ENCODE data around the gene OVCA2. TPM values are rescaled to one million over a fixed set of nuclear protein-coding genes. Genes with fewer than 3 reads are reported as not detected.
A peak's percentile ranks its signal among the peaks of the same experiment; 100 is the strongest.

Gene OVCA2
- polyA plus RNA-seq, 1 donor (not counting 4 experiments of a cell fraction or from before 2014, with no cell fraction given): 41.2 TPM

- no peak overlapping the region for H3K27ac ChIP-seq (ENCODE audit: control insufficient read depth, insufficient read depth, low read length)
- H3K9ac ChIP-seq (ENCODE audit: control insufficient read depth, extremely low read depth, insufficient read depth, low read length): peak overlapping the region; percentile 28
- H3K27me3 ChIP-seq (ENCODE audit: control insufficient read depth, extremely low read depth, insufficient read depth, low read length): peaks cover 15% of the 10 kb centered on the region
- DNase-seq (ENCODE audit: low read depth, low spot score): no peak
- peaks cover 5% of the 10 kb centered on the region for H3K79me2 ChIP-seq (ENCODE audit: control insufficient read depth, insufficient read depth, low read length)
- dilution Hi-C loops (cut with MboI; ENCODE audit: extremely low pct_ligation_motif_present, low sequenced_read_pairs): no loop called here
- no peaks in the 10 kb centered on the region for H3K36me3 ChIP-seq (ENCODE audit: control insufficient read depth in 2 of 2, extremely low read depth in 1 of 2, insufficient read depth in 2 of 2, low read length in 2 of 2)
- TF ChIP-seq CTCF (optimal IDR thresholded peaks at IDR 0.05 in 1 of 3, IDR thresholded peaks at IDR 0.05 in 1 of 3, conservative IDR thresholded peaks at IDR 0.05 in 1 of 3; ENCODE audit: extremely low read depth in 1 of 3, insufficient read depth in 2 of 3, low read length in 3 of 3): no peak
- TF ChIP-seq EZH2 (IDR thresholded peaks at IDR 0.05; ENCODE audit: low read length): no peak
- peak overlapping the region; percentile 78 for H3K4me2 ChIP-seq (ENCODE audit: control insufficient read depth, extremely low read depth, insufficient read depth, low read depth, low read length)
- no peak for FAIRE-seq
- no peaks in the 10 kb centered on the region for H3K9me1 ChIP-seq (ENCODE audit: control insufficient read depth, extremely low read depth, insufficient read depth, low read length)
- no peak overlapping the region for H2AFZ ChIP-seq (ENCODE audit: control insufficient read depth, low read length)
- H4K20me1 ChIP-seq (ENCODE audit: control insufficient read depth, extremely low read depth, insufficient read depth, low read length): peaks cover 9% of the 10 kb centered on the region
- no peaks in the 10 kb centered on the region for H3K9me3 ChIP-seq (ENCODE audit: control insufficient read depth, low read depth, low read length)
- peak overlapping the region; percentile 33 to 70 (median 63) for H3K4me3 ChIP-seq (ENCODE audit: control insufficient read depth in 2 of 3, extremely low read depth in 1 of 3, insufficient read depth in 2 of 3, low read depth in 1 of 3, low read length in 3 of 3)
- peaks cover 16% of the 10 kb centered on the region for H3K4me1 ChIP-seq (ENCODE audit: control insufficient read depth, extremely low read depth, insufficient read depth, low read length)
Observed at GRCh38 chr17:2054262-2054511, 12.4 kb downstream of the OVCA2 start.

GRCh38 chr17:2054512-2055291, 12.9 kb downstream of the OVCA2 start, which contains the start of gene HIC1:
Gene HIC1, plus strand, starts transcription at chr17:2055103. Its CDS starts 1,588 bp downstream, at chr17:2056691.
- Histone ChIP-seq H3K27me3 (ENCODE audit: control insufficient read depth, extremely low read depth, insufficient read depth, low read length) (peaks cover 15% of the 10 kb centered on the region), H3K9me1 (ENCODE audit: control insufficient read depth, extremely low read depth, insufficient read depth, low read length) (no peaks in the 10 kb centered on the region), H3K36me3 (ENCODE audit: control insufficient read depth in 2 of 2, extremely low read depth in 1 of 2, insufficient read depth in 2 of 2, low read length in 2 of 2) (no peaks in the 10 kb centered on the region), H3K9me3 (ENCODE audit: control insufficient read depth, low read depth, low read length) (no peaks in the 10 kb centered on the region), H3K79me2 (ENCODE audit: control insufficient read depth, insufficient read depth, low read length) (peaks cover 5% of the 10 kb centered on the region), H3K4me1 (ENCODE audit: control insufficient read depth, extremely low read depth, insufficient read depth, low read length) (peaks cover 14% of the 10 kb centered on the region), H3K4me3 (ENCODE audit: control insufficient read depth in 2 of 3, extremely low read depth in 1 of 3, insufficient read depth in 2 of 3, low read depth in 1 of 3, low read length in 3 of 3) (peak within 1 kb of the TSS; percentile 43 to 70 (median 63)), H3K9ac (ENCODE audit: control insufficient read depth, extremely low read depth, insufficient read depth, low read length) (peak within 1 kb of the TSS; percentile 56), H2AFZ (ENCODE audit: control insufficient read depth, low read length) (peak within 1 kb of the TSS; percentile 30), H3K4me2 (ENCODE audit: control insufficient read depth, extremely low read depth, insufficient read depth, low read depth, low read length) (peak within 1 kb of the TSS; percentile 78), H3K27ac (ENCODE audit: control insufficient read depth, insufficient read depth, low read length) (peak within 1 kb of the TSS; percentile 4), H4K20me1 (ENCODE audit: control insufficient read depth, extremely low read depth, insufficient read depth, low read length) (peaks cover 9% of the 10 kb centered on the region)
- dilution Hi-C loops (cut with MboI; ENCODE audit: extremely low pct_ligation_motif_present, low sequenced_read_pairs): no loop called here
- TF ChIP-seq EZH2 (IDR thresholded peaks at IDR 0.05; ENCODE audit: low read length) (no peak), CTCF (optimal IDR thresholded peaks at IDR 0.05 in 1 of 3, IDR thresholded peaks at IDR 0.05 in 1 of 3, conservative IDR thresholded peaks at IDR 0.05 in 1 of 3; ENCODE audit: extremely low read depth in 1 of 3, insufficient read depth in 2 of 3, low read length in 3 of 3) (peak; percentile 59 to 86 (median 73))
- FAIRE-seq (no peak), DNase-seq (ENCODE audit: low read depth, low spot score) (no peak)

Measured in keratinocyte (primary cell).